Tibial nerve (tissue), 3 donors: ENCODE data around the gene ATPAF1.

ENCODE experiments used
- CTCF ChIP-seq, 5 experiments: fragments of 200-600 bp in 3 of 5; fragments of 450-650 bp in 2 of 5; sonication (generic) in 3 of 5; IDR thresholded peaks; one replicate each; pipeline ENCODE4 v1.5.1; 2016 to 2019; ENCODE audit warnings: antibody characterized with exemption in 5 of 5, mild to moderate bottlenecking in 3 of 5, moderate library complexity in 2 of 5
- POLR2A ChIP-seq, 2 donors: fragments of 450-650 bp; IDR thresholded peaks; one replicate each; pipeline ENCODE4 v1.6.1; 2017; ENCODE audit warnings: antibody characterized with exemption in 2 of 2, mild to moderate bottlenecking in 2 of 2, moderate library complexity in 2 of 2

- TF ChIP-seq POLR2A (IDR thresholded peaks at IDR 0.05) (no peak), CTCF (IDR thresholded peaks at IDR 0.05) (no peak)
Measured at GRCh38 chr1:46646844-46647243, 21.3 kb downstream of the ATPAF1 start.
